ENCODE measurements around the gene ENAH.
"Not testable (repeated sequence)": the region's sequence is repeated elsewhere in the genome, so short reads cannot be mapped to it uniquely, and the experiment has no call there.

ENAH gene

DNA sequence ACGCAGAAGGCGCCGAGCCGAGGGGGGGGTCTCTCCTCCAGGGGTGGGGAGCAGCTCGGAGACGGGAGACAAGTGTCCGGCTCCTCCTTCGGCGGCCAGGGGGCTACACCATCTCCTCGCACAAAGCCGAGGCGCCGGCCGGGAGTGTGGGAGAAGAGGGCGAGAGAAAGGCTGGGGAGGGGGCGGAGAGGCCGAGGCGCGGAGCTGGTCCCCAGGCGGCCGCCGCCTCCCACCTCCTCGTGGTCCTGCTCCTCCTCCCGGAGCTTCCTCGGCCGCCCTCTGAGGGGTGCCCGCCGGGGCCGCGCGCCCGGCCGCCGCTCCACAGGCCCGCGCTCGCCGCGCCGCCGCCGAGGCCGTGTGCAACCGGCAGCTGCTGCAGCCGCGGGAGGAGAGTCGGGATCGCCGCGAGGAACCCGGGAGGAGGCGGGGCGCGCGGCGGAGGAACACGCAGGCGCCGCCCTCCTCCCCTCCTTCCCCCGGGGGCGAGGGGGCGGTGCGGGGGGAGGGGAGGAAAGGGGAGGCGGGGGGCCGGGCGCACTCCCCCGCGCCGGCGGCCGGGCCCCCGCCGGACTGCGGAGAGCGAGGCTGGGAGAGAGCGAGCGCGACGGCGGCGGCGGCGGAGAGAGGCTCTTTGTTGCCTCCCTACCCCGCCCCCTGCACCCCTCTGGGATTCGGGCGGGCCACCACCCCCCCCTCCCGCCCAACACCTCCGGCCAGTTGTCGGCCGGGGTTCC lies at the start of gene ENAH:
ENAH (minus strand) TSS at position 395 of the 734 bp plus-strand sequence. CDS start 433 bp downstream, outside the sequence.
- in situ Hi-C loops (cut with MboI; ENCODE audit: low sequenced_read_pairs) = no loop called here

DNA sequence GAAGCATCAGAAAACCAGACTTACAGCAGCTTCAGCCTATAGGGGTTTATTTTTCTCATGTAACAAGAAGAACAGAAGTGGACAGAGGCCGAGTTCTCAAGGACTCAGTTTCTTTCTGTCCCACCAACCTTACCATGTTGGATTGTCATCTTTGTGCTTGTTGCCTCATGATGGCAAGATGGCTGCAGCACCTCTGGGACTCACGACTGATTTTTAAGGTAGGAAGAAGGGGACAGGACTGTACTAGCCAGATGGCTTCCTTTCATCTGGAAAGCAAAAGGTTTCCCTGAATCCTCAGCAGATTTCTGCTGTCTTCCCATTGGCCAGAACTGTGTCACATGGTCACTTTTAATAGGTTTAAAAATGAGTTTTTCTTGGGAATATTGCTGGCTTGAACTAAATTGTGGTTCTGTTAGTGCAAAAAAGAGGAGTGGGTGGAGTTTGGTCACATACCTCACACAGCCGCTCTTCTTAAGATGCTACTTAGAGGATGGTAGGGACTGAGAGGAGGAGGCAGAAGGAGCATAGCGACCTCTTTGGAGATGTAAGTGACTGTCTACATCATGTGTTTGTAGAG lies 48.1 kb upstream of the ENAH start:
- in situ Hi-C loops (cut with MboI; ENCODE audit: low sequenced_read_pairs) = no loop called here

DNA sequence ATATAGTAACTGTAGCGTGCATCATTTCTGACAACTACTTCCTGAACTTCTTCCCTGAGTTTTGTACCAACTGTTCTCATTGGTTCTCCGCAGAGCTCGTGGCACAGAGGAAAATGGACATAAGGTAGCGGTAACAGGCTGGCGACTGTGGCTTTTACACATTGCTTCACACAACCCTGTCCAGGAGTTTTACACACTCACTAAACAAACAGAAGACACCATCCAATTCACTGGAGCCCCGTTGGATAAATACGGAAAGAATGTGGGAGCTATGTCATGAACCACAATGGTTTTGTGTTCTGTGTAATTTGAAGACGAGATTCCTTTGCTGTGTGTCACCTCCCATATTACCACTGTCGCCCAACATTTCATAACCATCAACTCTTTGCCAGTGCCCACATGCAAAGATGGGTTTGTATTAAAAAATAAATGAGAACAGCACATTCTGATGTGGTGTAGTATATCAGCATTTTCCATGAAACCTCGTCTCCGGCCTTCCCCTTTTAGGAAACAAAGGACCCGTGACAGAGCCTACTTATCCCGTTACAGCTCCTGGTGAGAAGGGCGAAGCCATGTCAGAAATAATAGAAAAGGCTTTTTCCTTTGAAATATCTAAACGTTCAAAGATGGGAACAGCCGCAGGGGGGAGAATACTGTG lies 47.4 kb upstream of the ENAH start:
- in situ Hi-C loops (cut with MboI; ENCODE audit: low sequenced_read_pairs) = no loop called here

DNA sequence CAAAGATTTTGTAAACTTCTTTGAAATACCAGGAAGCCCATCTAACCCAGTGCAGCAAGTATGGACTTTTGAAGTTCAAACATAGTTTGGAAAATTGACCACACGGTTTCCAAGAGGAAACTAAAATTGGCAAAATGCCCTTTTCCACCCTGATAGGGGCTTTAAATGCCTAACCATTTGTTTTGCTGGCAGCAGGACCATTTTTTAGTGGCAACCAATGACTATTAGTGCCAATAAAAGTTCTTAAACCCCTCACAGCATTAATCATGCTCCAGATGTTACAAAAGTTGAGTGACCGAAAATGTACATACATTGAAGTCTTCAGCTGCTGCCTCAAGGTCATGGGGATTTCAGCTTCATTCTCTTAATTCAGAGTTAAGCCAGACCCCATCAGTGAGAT lies 46.4 kb upstream of the ENAH start:
- in situ Hi-C loops (cut with MboI; ENCODE audit: low sequenced_read_pairs) = no loop called here

DNA sequence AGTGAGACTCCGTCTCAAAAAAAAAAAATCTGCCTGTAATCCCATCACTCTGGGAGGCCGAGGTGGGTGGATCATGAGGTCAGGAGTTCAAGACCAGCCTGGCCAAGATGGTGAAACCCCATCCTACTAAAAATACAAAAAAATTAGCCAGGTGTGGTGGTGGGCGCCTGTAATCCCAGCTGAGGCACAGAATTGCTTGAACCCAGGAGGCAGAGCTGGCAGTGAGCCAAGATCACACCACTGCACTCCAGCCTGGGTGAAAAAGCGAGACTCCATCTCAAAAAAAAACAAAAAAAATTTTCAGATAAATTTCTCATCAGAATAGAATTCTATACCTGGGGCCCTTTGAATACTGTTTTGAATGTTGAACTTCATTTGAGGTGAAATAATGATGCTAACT lies 45.3 kb upstream of the ENAH start:
- in situ Hi-C loops (cut with MboI; ENCODE audit: low sequenced_read_pairs) = not testable (repeated sequence)

DNA sequence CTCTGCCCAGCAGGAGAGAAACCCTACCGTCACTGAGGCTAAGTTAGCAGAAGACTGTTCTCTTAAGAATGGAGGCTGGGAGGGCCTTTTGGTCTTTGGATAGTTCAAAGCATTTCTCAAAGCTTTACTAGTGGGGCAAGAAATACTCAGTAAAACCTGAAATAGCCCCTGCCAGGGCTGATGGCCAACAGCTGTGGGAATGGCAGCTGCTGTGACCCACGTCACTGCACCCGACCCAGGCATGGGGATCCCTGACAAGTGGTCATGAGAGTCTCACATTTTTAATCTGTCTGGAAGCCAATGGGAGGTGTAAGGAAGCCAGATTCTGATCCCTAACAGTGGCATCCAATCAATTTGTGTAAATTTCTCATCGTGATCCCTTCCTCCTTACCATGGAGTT lies 44.5 kb upstream of the ENAH start:
- in situ Hi-C loops (cut with MboI; ENCODE audit: low sequenced_read_pairs) = no loop called here

DNA sequence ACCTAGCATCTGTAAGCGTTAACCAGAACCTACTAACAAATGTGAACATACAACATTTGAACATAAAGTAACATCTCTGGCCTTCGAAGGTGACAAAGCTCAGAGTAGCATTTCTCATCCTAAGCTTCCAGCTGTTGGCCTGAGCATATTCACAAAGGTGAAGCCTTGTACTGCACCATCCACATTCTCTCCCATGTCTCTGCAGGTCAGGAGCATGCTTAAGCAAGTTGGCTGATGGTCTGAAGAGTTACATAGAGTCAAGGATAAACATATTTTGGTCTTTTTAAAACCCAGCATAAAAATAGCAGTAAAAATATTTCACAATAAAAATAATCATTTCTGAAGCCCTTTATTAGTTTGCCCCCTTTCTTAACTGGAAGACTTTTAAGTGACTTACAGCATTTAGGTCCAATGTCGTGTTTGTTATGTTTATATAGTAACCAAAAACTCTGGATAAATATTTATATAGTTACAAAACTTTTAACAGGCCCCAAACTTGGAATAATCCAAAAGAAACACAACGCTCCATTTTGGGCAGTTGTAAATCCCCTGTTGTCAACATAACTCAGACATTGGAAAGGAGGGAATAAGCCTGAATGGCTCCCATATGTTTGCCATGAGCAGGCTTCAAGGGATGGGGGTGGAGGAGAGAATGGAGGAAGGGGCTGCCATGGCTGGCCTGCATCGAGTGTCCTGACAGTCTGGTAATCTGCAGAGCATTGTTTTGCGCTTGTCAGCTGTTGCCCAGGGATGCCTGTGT lies 42.8 kb upstream of the ENAH start:
- in situ Hi-C loops (cut with MboI; ENCODE audit: low sequenced_read_pairs) = no loop called here

DNA sequence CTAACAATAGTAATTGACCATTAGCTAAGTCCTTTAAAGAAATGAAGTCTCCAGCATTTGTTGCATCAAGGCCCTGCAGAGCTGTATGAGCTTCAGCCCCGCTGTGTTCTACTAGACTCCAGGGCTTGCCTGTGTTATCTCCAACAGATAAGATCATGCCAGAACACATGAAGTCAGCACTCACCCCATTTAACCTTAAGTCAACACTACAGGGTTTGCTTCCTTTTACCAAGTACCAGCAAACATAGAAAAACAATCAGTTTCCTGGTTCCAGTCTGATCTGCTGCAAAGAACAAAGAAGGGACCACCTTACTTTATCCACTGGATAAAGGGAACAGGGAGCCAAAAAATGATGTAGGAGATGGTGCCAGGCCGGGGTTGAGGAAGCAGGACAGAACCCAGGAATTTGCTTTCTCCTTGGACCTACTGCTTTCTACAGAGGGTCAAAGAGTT lies 41.3 kb upstream of the ENAH start:
- in situ Hi-C loops (cut with MboI; ENCODE audit: low sequenced_read_pairs) = no loop called here

DNA sequence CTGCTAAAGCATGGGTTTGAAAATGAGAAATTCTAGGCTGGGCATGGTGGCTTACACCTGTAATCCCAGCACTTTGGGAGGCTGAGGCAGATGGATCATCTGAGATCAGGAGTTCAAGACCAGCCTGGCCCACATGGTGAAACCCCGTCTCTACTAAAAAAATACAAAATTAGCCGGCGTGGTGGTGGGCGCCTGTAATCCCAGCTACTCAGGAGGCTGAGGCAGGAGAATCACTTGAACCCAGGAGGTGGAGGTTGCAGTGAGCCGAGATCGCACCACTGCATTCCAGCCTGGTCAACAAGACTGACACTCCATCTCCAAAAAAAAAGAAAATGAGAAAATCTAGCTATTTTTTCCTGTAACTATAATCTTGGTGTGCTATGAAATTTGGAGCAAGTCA lies 40.8 kb upstream of the ENAH start:
- in situ Hi-C loops (cut with MboI; ENCODE audit: low sequenced_read_pairs) = not testable (repeated sequence)

DNA sequence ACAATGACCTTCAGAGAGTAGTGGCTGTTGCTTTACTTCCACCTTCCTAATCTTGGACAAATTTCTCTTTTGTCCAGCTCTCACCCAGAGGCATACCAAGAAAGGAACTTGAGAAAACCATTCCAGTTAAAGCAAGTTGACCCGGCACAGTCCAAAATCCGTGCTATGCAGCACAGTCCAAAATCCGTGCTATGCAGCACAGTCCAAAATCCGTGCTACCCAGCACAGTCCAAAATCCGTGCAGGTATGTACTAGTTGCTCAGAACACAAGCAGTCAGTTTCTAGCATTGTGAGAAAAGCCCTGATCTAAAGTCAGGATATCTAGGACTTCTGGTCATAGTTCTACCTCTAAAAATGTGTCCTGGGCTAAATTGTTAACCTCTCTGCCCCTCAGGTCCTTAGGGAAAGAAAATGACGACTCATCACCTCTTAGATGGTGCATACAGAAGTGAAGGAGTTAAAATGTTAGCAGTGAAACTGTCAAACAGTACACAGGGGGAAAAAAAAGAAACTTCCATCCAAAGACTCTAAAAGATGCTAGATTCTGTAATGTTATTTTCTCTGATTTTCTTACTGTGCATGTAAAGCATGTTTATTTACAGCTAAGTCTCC lies 40.3 kb upstream of the ENAH start:
- in situ Hi-C loops (cut with MboI; ENCODE audit: low sequenced_read_pairs) = no loop called here

DNA sequence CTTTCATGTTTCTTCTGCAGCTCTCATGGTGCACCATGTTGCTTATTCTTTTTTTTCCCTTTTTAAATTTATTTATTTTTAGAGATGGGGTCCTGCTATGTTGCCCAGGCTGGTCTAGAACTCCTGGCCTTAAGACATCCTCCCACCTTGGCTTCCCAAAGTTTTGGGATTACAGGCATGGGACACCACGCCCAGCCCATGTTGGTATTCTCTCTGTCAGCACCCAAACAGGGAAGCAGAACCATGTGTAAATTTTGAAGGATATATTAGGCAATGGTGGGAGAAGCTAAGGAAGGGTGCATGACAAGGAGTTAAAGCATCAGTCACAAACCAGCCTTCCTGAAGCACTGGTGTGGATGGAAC lies 39.6 kb upstream of the ENAH start:
- in situ Hi-C loops (cut with MboI; ENCODE audit: low sequenced_read_pairs) = no loop called here

DNA sequence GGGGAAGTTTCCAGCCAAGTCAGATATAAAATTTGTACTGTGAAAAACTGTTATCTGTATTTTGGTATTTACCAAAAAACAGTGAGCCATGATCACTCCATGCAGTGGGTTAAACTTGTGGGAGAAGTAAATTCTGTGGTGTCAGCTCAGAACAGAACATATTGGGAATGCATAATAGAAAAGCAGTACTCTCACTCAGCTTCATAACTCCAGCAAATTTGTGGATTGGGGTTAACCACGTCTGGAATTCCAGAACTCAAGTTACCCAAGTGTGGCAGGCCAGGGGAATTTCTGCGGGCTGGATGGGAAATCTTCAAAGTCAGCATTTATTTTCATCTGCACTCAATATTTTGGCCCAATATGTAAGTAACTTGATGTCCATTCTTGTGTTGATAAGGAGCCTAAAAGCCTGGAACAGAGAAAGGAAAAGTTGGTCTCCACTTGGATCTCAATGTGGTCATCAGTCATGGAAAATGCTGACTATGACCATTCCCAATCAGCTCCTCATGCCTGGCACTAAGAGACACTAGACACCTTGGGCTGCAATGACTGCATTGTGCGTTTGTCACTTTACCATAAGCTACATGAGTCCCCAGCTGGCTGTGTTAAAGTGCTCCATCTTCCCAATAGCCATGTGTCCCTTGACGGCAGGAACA lies 39.1 kb upstream of the ENAH start:
- in situ Hi-C loops (cut with MboI; ENCODE audit: low sequenced_read_pairs) = no loop called here

DNA sequence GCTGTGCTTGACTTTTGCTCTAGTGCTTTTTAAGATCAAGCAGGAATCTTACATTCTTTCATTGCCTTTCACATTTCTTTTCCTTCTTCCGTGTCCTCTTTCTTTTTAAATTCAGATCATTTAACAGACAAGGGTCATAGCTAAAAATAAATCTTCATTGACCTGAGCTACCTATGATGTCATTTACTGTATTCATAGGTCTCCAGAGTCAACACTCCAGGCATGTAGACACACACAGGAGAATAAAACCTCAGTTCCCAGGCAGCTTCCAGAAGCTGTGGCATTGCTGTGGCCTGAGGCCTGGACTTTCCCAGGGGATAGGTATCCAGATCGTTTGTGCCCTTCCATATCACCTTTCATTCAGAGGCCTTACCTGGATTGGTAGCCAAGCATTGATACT lies 38.5 kb upstream of the ENAH start:
- in situ Hi-C loops (cut with MboI; ENCODE audit: low sequenced_read_pairs) = no loop called here

DNA sequence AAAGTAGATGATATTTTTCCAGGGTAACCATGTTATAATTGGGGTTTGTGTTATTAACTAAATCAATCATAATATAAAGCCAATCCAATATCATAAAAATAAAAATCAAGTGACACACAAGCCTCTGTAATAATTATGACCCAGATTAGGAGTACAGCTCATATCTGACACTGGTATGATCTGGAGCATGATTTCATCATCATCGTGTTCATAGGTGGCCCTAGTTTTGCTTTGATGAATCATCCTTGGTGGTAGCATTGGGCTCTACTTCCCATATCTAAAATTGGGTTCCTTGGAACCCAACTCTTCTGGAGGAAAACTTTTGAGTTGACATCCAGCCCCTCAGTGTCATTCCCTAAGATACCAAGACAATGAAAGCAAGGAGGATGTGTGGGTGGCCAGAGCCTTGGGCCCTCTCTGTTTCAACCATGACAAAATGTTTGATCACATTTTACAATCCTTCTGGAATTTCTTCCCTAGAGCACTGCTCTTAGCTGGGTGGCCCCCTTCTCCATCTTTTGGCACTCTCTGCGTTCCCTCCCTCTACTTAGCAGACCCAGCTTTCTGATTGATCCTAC lies 37.0 kb upstream of the ENAH start:
- in situ Hi-C loops (cut with MboI; ENCODE audit: low sequenced_read_pairs) = no loop called here

DNA sequence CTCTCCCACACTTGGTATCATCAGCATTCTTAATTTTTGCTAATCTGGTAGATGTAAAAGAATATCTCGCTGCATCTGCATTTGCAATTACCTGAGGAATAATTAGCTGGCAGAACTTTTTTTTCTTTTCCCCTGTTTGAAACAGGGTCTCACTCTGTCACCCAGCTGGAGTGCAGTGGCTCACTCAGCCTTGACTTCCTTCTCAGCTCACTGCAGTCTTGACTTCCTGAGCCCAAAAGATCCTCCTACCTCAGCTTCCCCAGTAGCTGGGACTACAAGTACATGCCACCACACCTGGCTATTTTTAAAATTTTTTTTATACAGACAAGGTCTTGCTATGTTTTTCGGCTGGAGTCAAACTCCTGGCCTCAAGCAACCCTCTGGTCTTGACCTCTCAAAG lies 35.4 kb upstream of the ENAH start:
- in situ Hi-C loops (cut with MboI; ENCODE audit: low sequenced_read_pairs) = no loop called here

DNA sequence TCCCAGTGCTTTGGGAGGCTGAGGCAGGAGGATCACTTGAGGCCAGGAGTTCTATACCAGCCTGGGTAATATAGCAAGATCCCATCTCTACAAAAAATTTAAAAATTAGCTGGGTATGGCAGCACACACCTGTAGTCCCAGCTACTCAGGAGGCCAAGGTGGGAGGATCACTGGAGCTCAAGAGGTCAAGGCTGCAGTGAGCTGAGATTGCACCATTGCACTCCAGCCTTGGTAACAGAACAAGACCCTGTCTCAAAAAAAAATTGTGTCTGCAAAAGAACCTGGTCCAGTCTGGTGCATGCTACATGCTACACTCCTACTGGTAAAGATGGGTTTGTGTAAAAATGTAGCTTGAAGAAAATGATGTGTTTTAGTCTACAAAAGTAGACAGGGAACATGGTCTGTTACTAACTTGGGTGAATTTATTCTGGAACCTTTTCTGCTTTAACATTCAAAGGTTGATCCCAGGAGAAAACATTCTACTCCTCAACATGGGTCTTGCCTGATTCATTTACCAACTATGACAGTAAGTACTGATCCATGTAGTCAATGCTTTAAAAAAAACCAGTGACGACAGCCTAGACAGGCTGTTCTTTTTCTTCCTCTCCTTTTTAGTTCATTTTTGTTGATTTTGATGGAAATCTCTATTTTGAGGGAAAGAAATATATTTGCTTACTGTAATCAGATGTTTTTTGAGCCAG lies 32.7 kb upstream of the ENAH start:
- in situ Hi-C loops (cut with MboI; ENCODE audit: low sequenced_read_pairs) = no loop called here

DNA sequence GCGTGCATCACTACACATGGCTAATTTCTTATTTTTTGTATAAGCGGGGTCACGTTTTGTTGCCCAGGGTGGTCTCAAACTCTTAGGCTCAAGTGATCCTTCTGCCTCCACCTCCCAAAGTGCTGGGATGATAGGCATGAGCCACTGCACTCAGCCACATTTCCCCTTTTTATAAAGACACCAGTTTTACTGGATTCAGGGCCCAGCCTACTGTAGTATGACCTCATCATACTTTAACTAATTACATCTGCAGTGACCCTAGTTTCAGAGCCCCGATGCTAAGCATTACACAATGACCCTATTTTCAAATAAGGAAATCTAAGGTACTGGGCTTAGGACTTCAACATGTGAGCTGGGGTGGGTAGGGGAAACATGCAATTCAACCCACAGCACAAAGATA lies 31.8 kb upstream of the ENAH start:
- in situ Hi-C loops (cut with MboI; ENCODE audit: low sequenced_read_pairs) = no loop called here

DNA sequence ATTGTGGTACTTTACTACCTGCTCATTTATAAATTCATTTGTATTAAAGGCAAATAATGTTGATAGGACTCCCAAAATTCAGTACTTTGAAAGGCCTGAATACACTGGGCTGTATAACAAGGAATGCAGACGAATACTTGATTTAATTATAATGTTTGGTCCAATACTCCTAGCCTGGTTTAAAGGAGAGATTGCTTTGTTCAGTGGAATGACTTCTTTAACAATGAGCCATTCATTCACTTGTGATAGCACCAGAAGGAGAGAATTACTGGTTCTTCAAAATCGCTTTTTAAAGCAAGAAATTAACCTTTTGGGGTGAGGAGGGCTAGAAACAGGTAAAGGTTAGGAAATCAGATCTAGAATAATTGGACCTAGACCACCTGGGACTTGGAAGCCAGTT lies 28.3 kb upstream of the ENAH start:
- in situ Hi-C loops (cut with MboI; ENCODE audit: low sequenced_read_pairs) = no loop called here

DNA sequence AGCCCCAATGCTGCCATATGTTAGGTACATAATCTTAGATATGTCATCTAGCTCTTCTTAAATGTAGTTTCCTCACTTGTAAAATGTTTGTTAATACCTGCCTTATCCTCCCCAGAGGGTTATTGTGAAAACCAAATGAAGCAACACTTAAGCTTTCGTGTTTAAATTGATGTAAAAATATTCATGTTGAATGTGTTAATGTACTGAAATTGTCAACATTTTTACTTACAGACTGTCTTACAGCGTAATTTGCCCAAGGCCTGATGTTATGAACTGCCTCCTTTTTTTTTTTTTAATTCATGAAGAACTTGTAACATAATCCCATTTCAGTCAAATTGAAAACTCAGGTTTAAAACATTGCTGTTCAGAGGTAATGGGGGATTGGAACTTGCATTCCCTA lies 25.6 kb upstream of the ENAH start:
- in situ Hi-C loops (cut with MboI; ENCODE audit: low sequenced_read_pairs) = no loop called here

Data from HL-60/S4 (cell line).